ENCODE measurements around the gene SUSD3. TPM values are rescaled to one million over a fixed set of nuclear protein-coding genes. Genes with fewer than 3 reads are reported as not detected.

The SUSD3 gene
- total RNA-seq, 2 donors from 2014 or later, result 7.0 to 21.4 TPM

DNA sequence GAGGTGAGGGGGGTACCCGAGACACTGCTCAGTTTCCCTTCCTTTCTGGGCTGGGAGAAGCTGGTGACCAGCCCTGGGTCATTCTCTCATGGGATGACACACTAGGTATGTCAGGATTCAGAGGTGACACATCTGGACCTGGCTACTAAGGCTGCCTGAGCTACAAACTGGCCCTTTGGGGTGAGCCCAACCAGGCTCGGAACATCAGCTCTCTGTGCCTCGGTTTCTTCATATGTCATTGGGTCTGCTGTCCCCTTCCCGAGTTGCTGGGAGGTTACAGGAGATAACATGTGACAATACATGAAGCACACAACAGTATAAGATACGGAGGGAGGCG lies 49.3 kb downstream of the SUSD3 start:
- ATAC-seq (ENCODE audit: insufficient number of reproducible peaks, low FRiP score, low read depth), result no peak
- peaks cover 37% of the 10 kb centered on the region for H3K36me3 ChIP-seq
- peaks cover 5% of the 10 kb centered on the region for H3K9me3 ChIP-seq
- DNase-seq (ENCODE audit: low spot score), result no peak
- TF ChIP-seq, protein P1, sequence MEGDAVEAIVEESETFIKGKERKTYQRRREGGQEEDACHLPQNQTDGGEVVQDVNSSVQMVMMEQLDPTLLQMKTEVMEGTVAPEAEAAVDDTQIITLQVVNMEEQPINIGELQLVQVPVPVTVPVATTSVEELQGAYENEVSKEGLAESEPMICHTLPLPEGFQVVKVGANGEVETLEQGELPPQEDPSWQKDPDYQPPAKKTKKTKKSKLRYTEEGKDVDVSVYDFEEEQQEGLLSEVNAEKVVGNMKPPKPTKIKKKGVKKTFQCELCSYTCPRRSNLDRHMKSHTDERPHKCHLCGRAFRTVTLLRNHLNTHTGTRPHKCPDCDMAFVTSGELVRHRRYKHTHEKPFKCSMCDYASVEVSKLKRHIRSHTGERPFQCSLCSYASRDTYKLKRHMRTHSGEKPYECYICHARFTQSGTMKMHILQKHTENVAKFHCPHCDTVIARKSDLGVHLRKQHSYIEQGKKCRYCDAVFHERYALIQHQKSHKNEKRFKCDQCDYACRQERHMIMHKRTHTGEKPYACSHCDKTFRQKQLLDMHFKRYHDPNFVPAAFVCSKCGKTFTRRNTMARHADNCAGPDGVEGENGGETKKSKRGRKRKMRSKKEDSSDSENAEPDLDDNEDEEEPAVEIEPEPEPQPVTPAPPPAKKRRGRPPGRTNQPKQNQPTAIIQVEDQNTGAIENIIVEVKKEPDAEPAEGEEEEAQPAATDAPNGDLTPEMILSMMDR (IDR thresholded peaks at IDR 0.05), result no peak
- no peaks in the 10 kb centered on the region for H3K27me3 ChIP-seq (replicated peaks; ENCODE audit: insufficient read depth)
- H3K4me3 ChIP-seq, result no peak overlapping the region
- no peak overlapping the region for H3K27ac ChIP-seq
- peaks cover 0 to 20% of the 10 kb centered on the region in 2 donors for H3K4me1 ChIP-seq (ENCODE audit: control insufficient read depth in 1 of 2, low read depth in 2 of 2)

DNA sequence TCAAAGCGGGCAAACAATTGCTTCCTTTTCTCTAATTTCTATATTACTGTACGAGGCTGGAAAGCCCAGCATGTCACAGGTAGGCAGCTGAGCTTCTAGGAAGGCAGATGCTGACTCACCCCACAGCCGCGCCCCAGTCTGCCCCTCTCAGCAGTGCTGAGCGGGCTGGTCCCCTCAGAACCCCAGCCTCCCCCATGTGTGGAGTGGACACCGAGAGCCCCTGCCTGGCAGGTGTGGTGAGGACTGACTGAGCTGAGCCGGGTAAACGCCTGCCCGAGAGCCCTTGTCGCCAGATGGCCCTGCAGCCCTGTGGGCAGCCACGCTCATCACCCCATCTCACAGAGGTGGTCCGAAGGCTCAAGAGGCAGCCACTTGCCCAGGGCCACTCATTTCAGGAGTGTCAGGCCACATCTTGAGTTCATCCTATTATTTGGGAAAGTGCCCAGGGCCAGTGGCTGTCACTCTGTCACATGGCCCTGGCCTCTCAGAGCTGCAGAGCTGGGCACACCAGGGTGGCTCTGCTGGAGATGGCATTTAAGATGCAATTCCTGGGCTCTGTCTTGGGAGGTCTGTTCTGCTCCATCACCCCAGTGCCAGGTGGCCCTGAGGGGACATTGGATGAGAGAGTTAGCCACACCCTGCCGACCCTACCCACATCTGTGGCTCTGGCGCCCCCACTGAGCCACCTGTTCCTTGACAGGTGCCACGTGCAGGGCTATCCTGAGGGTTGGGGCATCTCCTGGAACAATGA lies 50.0 kb downstream of the SUSD3 start:
- Histone ChIP-seq H3K27me3 (replicated peaks; ENCODE audit: insufficient read depth) (no peaks in the 10 kb centered on the region), H3K9me3 (peaks cover 5% of the 10 kb centered on the region), H3K4me1 (ENCODE audit: control insufficient read depth in 1 of 2, low read depth in 2 of 2) (peaks cover 0 to 20% of the 10 kb centered on the region in 2 donors), H3K4me3 (no peak overlapping the region), H3K27ac (no peak overlapping the region), H3K36me3 (peaks cover 43% of the 10 kb centered on the region)
- ATAC-seq (ENCODE audit: insufficient number of reproducible peaks, low FRiP score, low read depth), result no peak
- TF ChIP-seq, protein P1 (IDR thresholded peaks at IDR 0.05), result no peak
- peak; percentile 2 for DNase-seq (ENCODE audit: low spot score)

DNA sequence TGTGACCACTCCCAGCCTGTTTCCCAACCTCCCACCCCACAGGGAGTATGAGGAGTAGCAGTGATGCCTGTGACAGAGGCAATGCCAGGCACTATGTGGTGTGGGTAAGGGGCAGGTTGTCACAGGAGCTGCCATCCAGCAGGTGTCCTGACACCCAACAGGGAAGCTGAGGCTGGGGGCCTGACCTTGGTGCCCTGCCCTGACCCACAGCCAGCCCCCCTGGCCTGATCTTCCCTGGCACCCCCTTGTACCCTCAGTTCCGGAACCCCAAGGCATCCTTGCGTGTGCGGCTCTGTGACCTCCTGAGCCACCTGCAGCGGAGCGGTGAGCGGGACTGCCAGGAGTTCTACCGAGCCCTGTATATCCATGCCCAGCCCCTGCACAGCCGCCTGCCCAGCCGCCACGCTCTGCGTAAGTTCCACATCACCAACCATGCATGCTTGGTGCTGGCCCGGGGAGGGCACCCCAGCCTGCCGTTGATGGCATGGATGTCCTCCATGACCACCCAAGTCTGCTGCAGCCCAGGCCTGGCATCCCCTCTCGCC lies 51.9 kb downstream of the SUSD3 start:
- TF ChIP-seq, protein P1 (IDR thresholded peaks at IDR 0.05), result no peak
- Histone ChIP-seq H3K4me1 (ENCODE audit: control insufficient read depth in 1 of 2, low read depth in 2 of 2) (peaks cover 0 to 20% of the 10 kb centered on the region in 2 donors), H3K4me3 (no peak overlapping the region), H3K9me3 (no peaks in the 10 kb centered on the region), H3K27ac (no peak overlapping the region), H3K36me3 (peaks cover 49% of the 10 kb centered on the region), H3K27me3 (replicated peaks; ENCODE audit: insufficient read depth) (no peaks in the 10 kb centered on the region)
- ATAC-seq (ENCODE audit: insufficient number of reproducible peaks, low FRiP score, low read depth) (no peak), DNase-seq (ENCODE audit: low spot score) (no peak)

DNA sequence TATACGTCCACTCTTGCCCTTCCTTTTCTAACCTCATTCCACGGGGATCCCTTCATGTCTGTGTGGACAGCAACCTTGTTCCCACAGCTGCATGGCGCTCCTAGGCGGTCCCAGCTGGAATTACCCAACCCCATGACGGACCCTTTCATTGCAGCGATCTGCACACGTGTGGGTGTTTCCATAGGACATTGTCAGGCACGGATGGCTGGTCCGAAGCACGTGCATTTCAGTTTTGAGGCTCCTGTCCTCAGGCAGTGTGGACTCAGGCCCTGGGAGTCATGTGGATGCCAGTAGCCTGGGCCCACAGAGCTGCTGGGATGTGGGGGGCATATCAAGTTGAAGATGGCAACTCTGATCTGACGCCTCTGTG lies 52.5 kb downstream of the SUSD3 start:
- DNase-seq (ENCODE audit: low spot score), result no peak

DNA sequence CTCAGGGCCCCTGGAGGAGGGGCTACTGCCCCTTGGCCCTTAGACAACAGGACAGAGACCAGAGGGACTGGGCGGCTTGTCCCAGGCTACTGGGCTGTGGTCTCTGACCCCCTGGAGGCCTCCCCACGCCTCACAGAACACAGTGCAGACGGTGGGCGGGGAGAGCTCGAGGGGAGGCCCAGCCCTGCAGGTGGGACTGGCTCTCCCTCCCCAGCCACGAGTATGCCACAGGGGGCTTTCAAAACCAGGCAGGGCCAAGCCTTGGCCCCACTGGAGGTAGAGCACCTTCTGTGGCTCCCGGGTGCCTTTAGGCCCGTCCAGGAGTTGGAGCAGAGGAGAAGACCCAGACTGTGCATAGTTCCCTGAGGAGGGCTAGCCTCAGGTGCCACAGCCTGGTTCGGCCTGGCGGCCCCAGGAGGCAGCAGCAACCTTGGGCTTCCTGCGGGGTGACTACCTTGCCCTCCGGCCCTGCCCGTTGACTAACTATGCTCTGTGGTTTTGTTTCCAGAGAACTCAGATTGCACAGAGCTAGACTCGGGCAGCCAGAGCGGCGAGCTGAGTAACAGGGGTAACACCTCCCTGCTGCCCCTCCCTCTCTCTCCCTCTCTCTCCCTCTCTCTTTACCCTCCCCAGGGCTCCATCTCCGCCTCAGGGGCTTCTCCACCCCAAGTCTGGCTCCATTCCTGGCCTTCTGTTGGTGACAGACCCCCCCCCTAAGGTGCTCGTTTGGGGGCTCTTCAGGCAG lies 53.0 kb downstream of the SUSD3 start:
- Histone ChIP-seq H3K4me1 (ENCODE audit: control insufficient read depth in 1 of 2, low read depth in 2 of 2) (peaks cover 4 to 21% of the 10 kb centered on the region in 2 donors), H3K36me3 (peaks cover 49% of the 10 kb centered on the region), H3K27me3 (replicated peaks; ENCODE audit: insufficient read depth) (no peaks in the 10 kb centered on the region), H3K9me3 (no peaks in the 10 kb centered on the region), H3K4me3 (no peak overlapping the region), H3K27ac (no peak overlapping the region)
- ATAC-seq (ENCODE audit: insufficient number of reproducible peaks, low FRiP score, low read depth), result no peak
- DNase-seq (ENCODE audit: low spot score), result no peak
- TF ChIP-seq, protein P1 (IDR thresholded peaks at IDR 0.05), result no peak

More for the DNA sequence above, 52.5 kb downstream of the SUSD3 start:
- Histone ChIP-seq H3K36me3 (peaks cover 49% of the 10 kb centered on the region), H3K27ac (no peak overlapping the region), H3K9me3 (no peaks in the 10 kb centered on the region), H3K4me3 (no peak overlapping the region), H3K27me3 (replicated peaks; ENCODE audit: insufficient read depth) (no peaks in the 10 kb centered on the region), H3K4me1 (ENCODE audit: control insufficient read depth in 1 of 2, low read depth in 2 of 2) (peaks cover 0 to 21% of the 10 kb centered on the region in 2 donors)
- TF ChIP-seq, protein P1 (IDR thresholded peaks at IDR 0.05), result no peak
- no peak for ATAC-seq (ENCODE audit: insufficient number of reproducible peaks, low FRiP score, low read depth)
